Measurements from ENCODE around the gene TRAM2. TPM values are rescaled to one million over a fixed set of nuclear protein-coding genes. Genes with fewer than 3 reads are reported as not detected.

The TRAM2 gene
- total RNA-seq, 1 donor from 2014 or later = 4.7 TPM

DNA sequence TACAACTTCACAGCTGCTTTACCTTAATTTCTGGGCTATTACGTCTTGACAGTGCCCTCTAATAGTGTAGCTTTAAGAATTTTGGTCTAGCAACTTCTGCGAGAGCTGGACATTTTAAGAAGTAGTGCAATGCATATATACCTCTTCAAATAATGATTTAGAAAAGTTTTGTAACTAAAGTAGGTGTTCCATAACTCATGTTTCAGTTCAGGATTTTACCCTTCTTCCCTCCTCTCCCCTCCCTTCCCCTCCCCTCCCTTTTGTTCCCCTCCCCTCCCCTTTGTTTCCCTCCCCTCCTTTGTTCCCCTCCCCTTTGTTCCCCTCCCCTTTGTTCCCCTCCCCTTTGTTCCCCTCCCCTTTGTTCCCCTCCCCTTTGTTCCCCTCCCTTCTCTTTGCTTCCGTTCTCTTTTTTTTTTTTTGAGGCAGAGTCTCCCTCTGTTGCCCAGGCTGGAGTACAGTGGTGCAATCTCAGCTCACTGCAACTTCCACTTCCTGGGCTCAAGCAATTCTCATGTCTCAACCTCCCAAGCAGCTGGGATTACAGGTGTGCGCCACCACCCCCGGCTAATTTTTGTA lies 28.8 kb upstream of the TRAM2 start:
- intact Hi-C loops (cut with micrococcal nuclease) = no loop called here
- H3K4me3 Mint-ChIP-seq (ENCODE audit: low read depth) = no peak overlapping the region
- no peaks in the 10 kb centered on the region for H3K36me3 Mint-ChIP-seq (ENCODE audit: low read depth)
- peaks cover 13% of the 10 kb centered on the region for H3K9me3 Mint-ChIP-seq
- peaks cover 16% of the 10 kb centered on the region for H3K27me3 Mint-ChIP-seq (ENCODE audit: low read depth)
- peaks cover 7% of the 10 kb centered on the region for H3K4me1 Mint-ChIP-seq (ENCODE audit: low read depth)
- H3K27ac Mint-ChIP-seq = no peak overlapping the region
- no peak for DNase-seq (ENCODE audit: low spot score)

DNA sequence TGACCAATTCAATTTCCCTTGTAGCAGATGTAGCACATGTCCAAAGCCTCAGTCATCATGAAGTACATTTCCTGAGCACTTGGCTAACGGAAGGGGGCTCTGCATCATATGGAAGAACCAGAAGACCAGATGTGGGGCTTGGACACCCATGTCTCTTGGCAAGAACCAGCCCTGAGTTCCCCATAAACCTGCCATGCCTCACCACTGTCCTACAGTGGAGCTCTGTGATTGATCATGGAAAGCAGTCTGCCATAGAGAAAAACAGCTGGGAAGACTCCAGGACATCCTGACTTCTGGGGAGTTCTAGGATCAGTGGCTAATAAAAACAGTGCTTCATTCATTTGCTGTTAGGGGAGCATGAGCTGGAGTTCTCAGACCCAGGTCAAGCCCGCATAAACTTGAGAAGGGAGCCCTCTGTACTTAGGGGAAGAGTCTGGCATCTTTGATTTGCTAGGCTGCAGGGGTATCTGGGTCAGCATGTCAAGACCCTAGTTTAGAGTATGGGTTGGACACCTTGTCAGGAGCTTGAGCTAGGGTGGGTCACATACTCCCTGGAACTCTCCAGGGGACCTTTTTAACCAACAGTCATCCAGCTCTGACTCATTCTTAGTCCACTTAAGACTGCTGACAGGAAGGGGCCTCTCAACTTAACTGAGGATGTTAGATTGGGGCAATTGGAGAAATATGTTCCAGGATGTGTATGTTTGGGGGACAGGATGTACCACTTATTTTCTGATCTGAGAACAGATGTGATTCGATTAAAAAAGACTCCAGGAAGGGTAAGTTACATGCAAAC lies 26.3 kb upstream of the TRAM2 start:
- DNase-seq (ENCODE audit: low spot score) = no peak
- peaks cover 10% of the 10 kb centered on the region for H3K4me1 Mint-ChIP-seq (ENCODE audit: low read depth)
- intact Hi-C loops (cut with micrococcal nuclease) = loop anchor here (2.0 kb wide), 1 partner anchor 60 kb away; no protein-coding TSS in a partner anchor
- peaks cover 5% of the 10 kb centered on the region for H3K27me3 Mint-ChIP-seq (ENCODE audit: low read depth)
- H3K9me3 Mint-ChIP-seq = peaks cover 3% of the 10 kb centered on the region
- no peak overlapping the region for H3K27ac Mint-ChIP-seq
- H3K36me3 Mint-ChIP-seq (ENCODE audit: low read depth) = no peaks in the 10 kb centered on the region
- H3K4me3 Mint-ChIP-seq (ENCODE audit: low read depth) = no peak overlapping the region

DNA sequence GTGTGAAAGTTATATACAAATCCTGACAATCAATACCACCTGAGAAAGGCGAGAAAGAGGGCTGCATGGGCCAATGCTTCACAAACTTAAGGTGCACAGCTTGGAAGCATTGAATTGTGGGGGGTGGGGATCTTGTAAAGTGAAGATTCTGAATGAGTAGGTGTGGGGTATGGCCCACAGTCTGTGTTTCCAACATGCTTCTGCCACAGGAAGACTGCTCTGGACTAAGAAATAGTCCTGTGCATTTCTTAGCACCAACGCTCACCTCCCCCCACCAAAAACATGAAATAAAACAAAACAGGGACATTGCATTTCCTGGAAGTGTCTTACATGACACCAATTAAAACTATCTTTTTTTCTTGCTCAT lies 21.9 kb upstream of the TRAM2 start:
- DNase-seq (ENCODE audit: low spot score) = no peak
- Mint-ChIP-seq H3K4me1 (ENCODE audit: low read depth) (peaks cover 30% of the 10 kb centered on the region), H3K27me3 (ENCODE audit: low read depth) (peaks cover 2% of the 10 kb centered on the region), H3K27ac (no peak overlapping the region), H3K9me3 (no peaks in the 10 kb centered on the region), H3K36me3 (ENCODE audit: low read depth) (no peaks in the 10 kb centered on the region), H3K4me3 (ENCODE audit: low read depth) (no peak overlapping the region)
- intact Hi-C loops (cut with micrococcal nuclease) = loop anchor here (2.0 kb wide), 1 partner anchor 182 kb away; no protein-coding TSS in a partner anchor

DNA sequence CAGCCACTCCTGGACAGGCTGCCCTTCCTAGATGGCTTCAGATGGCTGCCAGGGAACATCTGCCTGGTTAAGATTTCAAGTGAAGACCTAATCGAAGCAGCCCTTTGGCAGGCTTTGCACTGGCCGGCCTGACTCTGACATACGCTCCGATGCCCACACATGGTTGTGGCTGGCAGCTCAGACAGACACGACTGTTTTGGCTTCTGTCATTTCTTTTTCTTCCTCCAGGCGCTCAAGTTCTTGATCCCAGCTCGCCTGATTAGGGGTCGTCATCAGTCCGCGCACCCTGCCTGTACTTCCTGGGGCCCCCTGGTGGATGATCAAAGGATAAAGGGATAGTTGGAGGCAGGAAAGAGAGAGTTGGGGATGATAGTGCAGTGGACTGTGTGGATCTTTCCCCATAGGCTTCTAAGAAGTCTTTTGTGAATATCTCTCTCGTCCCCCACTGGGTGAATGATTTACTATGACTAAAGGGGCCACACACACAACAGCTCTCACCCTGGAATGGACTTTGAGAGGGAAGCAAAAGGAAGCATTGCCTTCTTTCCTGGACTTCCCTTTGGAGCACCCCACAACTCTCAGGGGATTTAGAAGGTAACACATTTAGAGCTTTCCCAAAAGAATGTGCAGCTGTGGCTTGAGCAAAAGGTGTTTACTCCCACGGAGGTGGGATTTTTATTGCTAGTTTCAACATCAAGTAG lies 21.4 kb upstream of the TRAM2 start:
- no peak for DNase-seq (ENCODE audit: low spot score)
- intact Hi-C loops (cut with micrococcal nuclease) = loop anchor here (2.0 kb wide), 1 partner anchor 181 kb away; no protein-coding TSS in a partner anchor
- Mint-ChIP-seq H3K27me3 (ENCODE audit: low read depth) (peaks cover 2% of the 10 kb centered on the region), H3K9me3 (no peaks in the 10 kb centered on the region), H3K36me3 (ENCODE audit: low read depth) (no peaks in the 10 kb centered on the region), H3K27ac (no peak overlapping the region), H3K4me3 (ENCODE audit: low read depth) (no peak overlapping the region), H3K4me1 (ENCODE audit: low read depth) (peaks cover 27% of the 10 kb centered on the region)

DNA sequence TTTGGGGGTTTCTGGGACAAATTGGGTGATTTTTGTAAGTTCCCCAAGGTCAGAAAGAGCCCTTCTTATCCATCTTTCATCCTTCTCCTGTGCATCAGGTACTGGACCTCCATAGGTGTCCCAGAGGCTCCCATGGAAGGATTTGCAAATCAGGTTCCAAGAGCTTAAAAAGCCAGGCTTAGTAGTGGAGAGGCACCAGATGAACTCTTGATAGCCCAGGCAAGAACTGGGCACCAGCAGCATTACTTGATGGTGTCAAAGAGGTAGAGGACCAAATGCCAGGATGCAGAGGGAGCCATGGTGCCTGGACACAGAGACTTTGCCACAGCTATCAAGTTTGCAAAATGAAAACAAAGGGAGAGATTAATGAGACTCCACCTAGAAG lies 20.9 kb upstream of the TRAM2 start:
- Mint-ChIP-seq H3K27ac (no peak overlapping the region), H3K27me3 (ENCODE audit: low read depth) (peaks cover 2% of the 10 kb centered on the region), H3K4me1 (ENCODE audit: low read depth) (peaks cover 24% of the 10 kb centered on the region), H3K4me3 (ENCODE audit: low read depth) (no peak overlapping the region), H3K9me3 (no peaks in the 10 kb centered on the region), H3K36me3 (ENCODE audit: low read depth) (no peaks in the 10 kb centered on the region)
- intact Hi-C loops (cut with micrococcal nuclease) = loop anchor here (2.0 kb wide), 1 partner anchor 181 kb away; no protein-coding TSS in a partner anchor
- no peak for DNase-seq (ENCODE audit: low spot score)

DNA sequence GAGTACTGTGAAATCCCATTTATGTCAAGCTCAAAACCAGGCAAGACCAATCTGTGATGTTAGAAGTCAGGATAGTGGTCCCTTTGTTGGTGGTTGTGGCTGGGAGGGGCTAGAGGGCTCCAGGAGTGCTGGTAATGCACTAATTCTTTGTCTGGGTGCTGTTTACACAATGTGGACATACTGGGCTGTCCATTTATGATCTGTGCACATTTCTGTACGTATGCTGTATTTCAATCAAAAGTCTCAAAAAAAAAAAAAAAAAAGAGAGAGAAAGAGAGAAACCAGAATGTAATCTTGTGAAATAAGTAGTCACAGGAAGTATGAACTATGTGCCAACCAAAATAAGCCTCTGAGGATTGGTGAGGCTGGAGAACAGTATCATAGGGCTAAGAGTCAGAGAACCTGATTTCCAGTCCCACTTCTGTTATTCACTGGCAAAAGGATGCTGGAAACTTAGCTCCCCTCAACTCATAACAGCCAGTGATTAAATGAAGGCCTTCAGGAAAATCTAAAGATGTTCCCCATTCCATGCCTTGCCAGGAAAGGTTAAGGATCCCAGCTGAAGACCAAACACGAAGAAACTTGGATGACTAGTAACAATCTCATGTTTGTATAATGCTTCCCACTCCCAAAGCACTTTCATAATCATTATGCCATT lies 19.6 kb upstream of the TRAM2 start:
- no peak overlapping the region for H3K27ac Mint-ChIP-seq
- H3K9me3 Mint-ChIP-seq = no peaks in the 10 kb centered on the region
- H3K4me1 Mint-ChIP-seq (ENCODE audit: low read depth) = peaks cover 24% of the 10 kb centered on the region
- H3K36me3 Mint-ChIP-seq (ENCODE audit: low read depth) = no peaks in the 10 kb centered on the region
- no peak overlapping the region for H3K4me3 Mint-ChIP-seq (ENCODE audit: low read depth)
- intact Hi-C loops (cut with micrococcal nuclease) = no loop called here
- no peak for DNase-seq (ENCODE audit: low spot score)
- H3K27me3 Mint-ChIP-seq (ENCODE audit: low read depth) = peaks cover 2% of the 10 kb centered on the region

DNA sequence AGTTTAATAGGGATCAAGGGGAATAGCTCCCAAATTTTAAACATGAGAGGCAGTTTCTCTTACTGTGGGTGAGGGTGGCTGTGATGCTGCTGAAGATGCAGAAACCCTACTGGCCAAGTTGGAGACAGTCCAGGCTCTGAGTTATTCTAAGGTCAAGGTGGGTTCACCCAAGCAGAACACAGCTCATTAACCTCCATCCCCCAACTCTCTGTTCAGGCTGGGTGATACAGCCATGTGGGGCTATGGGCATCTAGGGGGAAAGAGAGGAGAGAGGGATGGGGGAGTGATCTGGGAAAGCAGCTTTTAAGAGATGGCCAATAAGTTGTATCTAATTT lies 18.9 kb upstream of the TRAM2 start:
- intact Hi-C loops (cut with micrococcal nuclease) = loop anchor here (2.0 kb wide), 1 partner anchor 17 kb away; no protein-coding TSS in a partner anchor
- no peaks in the 10 kb centered on the region for H3K9me3 Mint-ChIP-seq
- H3K4me1 Mint-ChIP-seq (ENCODE audit: low read depth) = peaks cover 24% of the 10 kb centered on the region

DNA sequence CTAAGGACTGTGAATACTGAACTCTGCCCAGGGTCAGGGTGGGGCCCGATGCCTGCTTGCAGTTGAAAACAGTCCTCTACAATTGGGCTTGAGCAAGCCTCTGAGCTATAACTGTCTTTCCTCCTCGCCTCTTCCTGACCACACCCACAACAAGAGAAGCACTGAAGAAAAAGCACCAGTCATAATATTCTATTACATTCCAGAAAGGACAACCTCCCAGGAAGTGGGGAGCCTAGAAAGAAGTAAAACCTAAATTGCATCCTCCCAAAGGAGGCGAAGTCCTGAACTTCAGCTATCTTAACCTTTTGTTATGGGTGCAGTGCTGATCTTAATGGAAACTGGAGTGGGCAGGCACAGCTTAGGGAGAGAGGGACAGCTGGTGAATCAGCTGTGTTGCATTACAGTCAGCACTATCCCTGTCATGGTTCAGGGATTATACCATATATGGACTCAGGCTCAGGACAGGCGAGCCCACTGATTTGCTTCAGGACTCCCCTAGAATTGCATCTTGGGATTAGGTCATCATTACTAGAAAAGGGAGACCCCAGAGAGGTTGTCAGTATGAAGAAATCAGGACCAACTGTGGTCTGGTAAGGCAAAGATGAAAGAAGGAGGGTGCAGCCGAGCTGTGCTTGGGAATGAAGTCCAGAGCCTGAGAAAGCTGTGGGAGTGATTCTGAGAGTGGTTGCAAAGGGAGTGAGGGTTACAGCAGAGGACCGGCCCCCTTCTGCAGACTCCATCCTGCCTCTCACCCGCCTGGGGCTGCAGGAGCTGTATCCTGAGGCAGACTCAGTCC lies 18.3 kb upstream of the TRAM2 start:
- Mint-ChIP-seq H3K4me3 (ENCODE audit: low read depth) (no peak overlapping the region), H3K27me3 (ENCODE audit: low read depth) (peaks cover 2% of the 10 kb centered on the region), H3K4me1 (ENCODE audit: low read depth) (peaks cover 24% of the 10 kb centered on the region), H3K27ac (no peak overlapping the region), H3K36me3 (ENCODE audit: low read depth) (no peaks in the 10 kb centered on the region), H3K9me3 (no peaks in the 10 kb centered on the region)
- intact Hi-C loops (cut with micrococcal nuclease) = loop anchor here (2.0 kb wide), 1 partner anchor 16 kb away; no protein-coding TSS in a partner anchor
- no peak for DNase-seq (ENCODE audit: low spot score)

More for the DNA sequence above, 18.9 kb upstream of the TRAM2 start:
- Mint-ChIP-seq H3K27me3 (ENCODE audit: low read depth) (peaks cover 2% of the 10 kb centered on the region), H3K4me3 (ENCODE audit: low read depth) (no peak overlapping the region), H3K36me3 (ENCODE audit: low read depth) (no peaks in the 10 kb centered on the region), H3K27ac (no peak overlapping the region)
- no peak for DNase-seq (ENCODE audit: low spot score)

DNA sequence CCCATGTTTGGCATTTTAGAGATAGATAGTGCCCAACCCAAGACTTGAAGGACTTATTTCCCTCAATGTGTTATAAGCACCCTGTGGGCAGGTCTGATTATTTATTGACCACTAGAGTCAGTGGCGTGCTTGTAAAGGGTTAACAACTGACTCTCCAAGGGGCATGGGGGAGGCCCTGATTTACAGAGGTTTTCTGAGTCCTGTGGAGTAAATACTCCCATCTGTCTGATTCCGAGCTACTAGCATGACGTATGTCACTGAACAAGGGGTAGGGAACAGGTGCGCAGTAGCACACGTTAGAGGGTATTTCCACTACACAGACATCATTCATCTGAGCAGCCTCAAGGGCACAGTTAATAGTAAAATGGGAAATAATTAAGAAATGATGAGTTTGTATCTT lies 17.4 kb upstream of the TRAM2 start:
- Mint-ChIP-seq H3K4me3 (ENCODE audit: low read depth) (no peak overlapping the region), H3K9me3 (no peaks in the 10 kb centered on the region), H3K27ac (no peak overlapping the region), H3K36me3 (ENCODE audit: low read depth) (no peaks in the 10 kb centered on the region), H3K4me1 (ENCODE audit: low read depth) (peaks cover 24% of the 10 kb centered on the region), H3K27me3 (ENCODE audit: low read depth) (peaks cover 2% of the 10 kb centered on the region)
- DNase-seq (ENCODE audit: low spot score) = no peak
- intact Hi-C loops (cut with micrococcal nuclease) = loop anchor here (2.0 kb wide), 1 partner anchor 15 kb away; no protein-coding TSS in a partner anchor

DNA sequence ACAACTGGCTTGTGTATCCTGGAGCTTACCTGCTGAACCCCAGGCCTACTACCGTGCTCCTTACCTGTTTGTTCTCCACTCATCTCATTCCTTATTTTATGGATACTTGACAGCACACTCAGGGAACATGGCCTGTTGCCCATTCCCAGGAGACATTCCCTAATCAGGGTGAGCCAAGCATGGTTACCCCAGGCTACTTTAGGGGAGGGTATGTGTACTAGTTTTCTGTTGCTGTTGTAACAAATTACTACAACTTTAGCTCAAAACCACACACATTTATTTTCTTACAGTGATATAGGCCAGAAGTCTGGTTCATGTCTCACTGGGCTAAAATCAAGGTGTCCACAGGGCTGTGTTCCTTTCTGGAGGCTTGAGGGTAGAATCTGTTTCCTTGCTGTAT lies 15.0 kb upstream of the TRAM2 start:
- Mint-ChIP-seq H3K27me3 (ENCODE audit: low read depth) (peaks cover 8% of the 10 kb centered on the region), H3K9me3 (no peaks in the 10 kb centered on the region), H3K4me1 (ENCODE audit: low read depth) (peaks cover 15% of the 10 kb centered on the region), H3K27ac (no peak overlapping the region), H3K36me3 (ENCODE audit: low read depth) (no peaks in the 10 kb centered on the region), H3K4me3 (ENCODE audit: low read depth) (no peak overlapping the region)
- DNase-seq (ENCODE audit: low spot score) = no peak
- intact Hi-C loops (cut with micrococcal nuclease) = no loop called here

DNA sequence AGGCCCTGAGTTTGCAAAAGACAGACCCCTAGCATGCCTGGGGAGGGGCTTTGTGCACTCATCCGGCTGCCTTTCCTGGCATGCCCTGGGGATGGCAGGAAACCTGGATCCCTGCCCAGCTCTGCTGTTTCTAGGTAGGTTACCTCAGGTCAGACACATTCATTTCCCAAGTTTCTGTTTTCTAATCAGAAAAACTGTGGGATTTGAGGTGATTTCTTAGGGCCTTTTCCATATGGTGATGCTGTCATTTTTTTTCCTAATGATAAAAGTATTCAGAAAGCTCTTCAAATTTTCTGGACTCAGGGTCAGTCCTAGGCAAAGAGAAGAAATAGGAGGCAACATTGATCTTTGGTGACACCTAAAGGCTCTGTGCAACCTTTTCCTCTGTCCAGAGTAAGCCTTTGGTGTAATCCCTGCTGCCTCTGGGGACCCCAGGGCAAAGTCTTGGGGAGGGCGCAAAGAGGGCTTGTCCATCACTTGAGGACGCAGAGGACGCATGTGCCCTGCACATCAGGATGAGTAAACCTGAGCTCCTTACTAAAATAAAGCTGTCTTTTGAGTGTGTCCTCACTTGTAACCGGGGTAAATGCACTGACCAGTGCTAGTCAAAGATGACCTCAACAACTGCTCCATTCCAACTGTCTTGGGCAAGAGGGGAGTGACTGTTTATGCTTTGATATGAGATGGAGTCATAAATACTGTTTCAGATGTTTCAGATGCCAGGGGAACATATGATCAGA lies 13.5 kb upstream of the TRAM2 start:
- Mint-ChIP-seq H3K27me3 (ENCODE audit: low read depth) (peaks cover 10% of the 10 kb centered on the region), H3K27ac (no peak overlapping the region), H3K4me1 (ENCODE audit: low read depth) (peaks cover 8% of the 10 kb centered on the region), H3K4me3 (ENCODE audit: low read depth) (no peak overlapping the region), H3K9me3 (no peaks in the 10 kb centered on the region), H3K36me3 (ENCODE audit: low read depth) (no peaks in the 10 kb centered on the region)
- intact Hi-C loops (cut with micrococcal nuclease) = no loop called here
- DNase-seq (ENCODE audit: low spot score) = no peak

Data from activated T-helper 2 cell treated with anti-CD3 and anti-CD28 coated beads, Interferon-gamma antibody, Interleukin-2, Interleukin-4, amounts not matched to agents 10 μg/mL and 5 μg/mL and 100 μg/mL, durations not matched to agents 14 hours and 24 hours and 36 hours (primary cell).